GM21390 (cell line): ENCODE results near the gene PSPH.

Source experiments
- ATAC-seq: cut with Tn5 transposase; IDR thresholded peaks from one replicate; pipeline ENCODE4 v1.9.1; 2021; ENCODE audit not compliant: unreplicated experiment

The PSPH gene

DNA sequence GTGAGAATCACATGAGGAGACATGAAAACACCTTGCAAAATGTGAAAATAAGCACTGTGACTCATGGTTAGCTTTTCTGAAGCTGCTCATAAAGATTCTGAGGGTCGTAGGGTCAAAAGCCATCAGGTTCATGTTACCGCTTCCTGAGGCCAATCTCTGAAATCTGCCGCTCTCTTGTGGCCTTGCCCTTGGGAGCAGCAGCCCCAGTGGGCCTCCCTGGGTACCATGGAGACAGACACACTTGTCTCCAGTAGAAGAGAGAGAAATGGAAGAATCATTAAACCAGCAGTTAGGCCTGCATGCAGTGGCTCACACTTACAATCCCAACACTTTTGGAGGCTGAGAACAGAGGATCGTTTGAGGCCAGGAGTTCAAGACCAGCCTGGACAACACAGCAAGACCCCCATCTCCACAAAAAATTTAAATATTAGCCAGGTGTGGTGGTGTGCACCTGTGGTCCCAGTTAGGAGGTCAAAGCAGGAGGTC, 44.0 kb downstream of the PSPH start:
- no peak for ATAC-seq

GRCh38 chr7:56003749-56004148, 47.5 kb downstream of the PSPH start:
- ATAC-seq: no peak

DNA sequence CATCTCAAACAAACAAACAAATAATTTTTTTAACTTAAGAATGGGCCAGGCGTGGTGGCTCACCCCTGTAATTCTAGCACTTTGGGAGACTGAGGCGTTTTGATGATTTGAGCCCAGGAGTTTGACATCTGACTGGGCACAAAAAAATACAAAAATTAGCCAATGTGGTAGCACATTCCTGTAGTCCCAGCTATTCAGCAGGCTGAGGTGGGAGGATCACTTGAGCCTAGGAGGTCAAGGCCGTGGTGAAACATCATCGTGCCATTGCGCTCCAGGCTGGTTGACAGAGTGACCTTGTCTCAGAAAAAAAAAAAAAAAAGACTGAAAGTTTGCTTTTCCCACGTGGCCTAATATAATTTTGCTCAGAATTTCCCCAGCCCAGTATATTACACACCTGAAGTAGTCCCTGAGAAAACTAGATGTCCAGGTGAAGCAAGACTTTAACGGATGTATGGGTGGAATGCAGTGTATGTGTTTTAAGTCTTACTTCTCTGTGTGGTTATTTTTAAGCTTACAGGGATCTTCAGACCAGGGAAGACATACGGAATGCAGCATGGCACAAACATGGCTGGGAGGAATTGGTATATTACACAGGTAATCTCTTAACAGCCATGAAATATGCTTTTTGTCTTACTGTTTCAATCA, 54.3 kb downstream of the PSPH start:
- ATAC-seq: no peak

DNA sequence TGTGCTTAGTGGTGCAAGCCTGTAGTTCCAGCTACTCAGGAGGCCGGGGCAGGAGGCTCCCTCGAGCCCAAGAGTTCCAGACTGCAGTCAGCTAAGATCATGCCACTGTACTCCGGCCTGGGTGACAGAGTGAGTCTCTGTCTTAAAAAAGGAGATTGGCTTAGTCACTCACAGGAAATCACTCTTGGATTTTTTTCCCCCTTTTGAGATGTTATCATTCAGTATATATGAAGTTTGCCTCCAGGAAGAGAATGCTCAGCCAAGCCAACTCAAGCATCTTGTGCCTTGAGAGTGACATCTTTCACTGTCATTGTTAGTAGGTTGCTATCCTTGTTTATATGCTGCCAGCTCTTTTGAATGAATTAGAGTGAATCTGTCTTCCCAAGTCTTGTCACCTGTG, 58.9 kb downstream of the PSPH start:
- ATAC-seq: no peak

DNA sequence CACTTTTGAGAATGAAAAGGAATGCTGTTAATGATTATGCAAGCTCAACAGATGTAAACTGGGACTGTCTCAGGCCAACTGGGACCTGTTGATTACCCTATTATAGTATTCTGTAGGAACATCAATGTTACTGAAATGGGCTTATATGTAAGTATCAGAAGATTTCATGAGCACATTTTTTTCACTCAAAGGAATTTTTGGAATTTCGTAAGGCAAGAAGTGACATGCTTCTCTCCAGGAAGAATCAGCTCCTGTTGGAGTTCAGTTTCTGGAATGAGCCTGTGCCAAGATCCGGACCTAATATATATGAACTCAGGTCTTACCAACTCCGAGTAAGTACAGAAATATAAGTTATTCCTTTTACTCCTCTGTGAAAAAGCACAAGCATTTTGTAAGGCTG, 67.7 kb downstream of the PSPH start:
- ATAC-seq: no peak

DNA sequence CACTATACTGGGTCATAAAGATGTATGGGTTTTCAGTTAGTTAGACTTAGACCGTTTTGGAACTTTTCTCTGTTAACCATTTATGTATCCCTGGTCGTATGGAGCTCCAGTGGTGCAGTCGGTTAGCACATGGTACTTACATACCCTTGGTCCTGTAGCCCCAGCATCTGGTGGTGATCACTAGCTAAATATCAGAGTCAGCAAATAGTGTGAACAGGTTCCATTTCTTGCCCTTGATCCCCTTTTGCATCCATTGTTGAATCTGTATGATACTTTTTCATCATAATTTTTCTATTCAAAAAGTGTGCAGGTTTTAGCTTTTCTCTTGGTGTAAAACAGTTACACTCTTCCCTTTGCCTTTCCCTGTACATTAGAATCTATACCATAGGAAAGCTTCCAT, 71.0 kb downstream of the PSPH start:
- no peak for ATAC-seq

- ATAC-seq: no peak
Measured at GRCh38 chr7:55977831-55978230, 73.4 kb downstream of the PSPH start.

GRCh38 chr7:55975988-55976633, 75.1 kb downstream of the PSPH start:
- no peak for ATAC-seq

GRCh38 chr7:55973747-55974250, 77.4 kb downstream of the PSPH start:
- no peak for ATAC-seq

GRCh38 chr7:55970978-55971377, 80.3 kb downstream of the PSPH start:
- no peak for ATAC-seq

DNA sequence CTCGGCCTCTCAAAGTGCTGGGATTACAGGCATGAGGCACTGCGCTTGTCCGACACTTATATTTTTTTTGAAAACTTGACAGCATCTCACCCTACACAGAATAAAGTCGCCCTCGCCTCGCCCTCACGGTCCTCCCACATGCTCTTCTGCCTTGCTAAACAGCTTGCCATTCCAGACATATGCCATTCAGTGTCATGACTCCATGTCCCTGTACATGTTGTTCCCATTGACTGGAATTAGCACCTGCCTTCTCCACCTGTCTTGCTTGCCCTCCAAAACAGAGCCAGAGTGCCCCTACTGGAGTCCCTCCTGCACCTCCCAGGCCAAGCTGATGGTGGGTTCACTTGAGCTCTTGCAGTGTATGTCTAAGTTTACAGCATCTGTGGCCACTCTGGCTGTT, 80.7 kb downstream of the PSPH start:
- ATAC-seq: no peak

DNA sequence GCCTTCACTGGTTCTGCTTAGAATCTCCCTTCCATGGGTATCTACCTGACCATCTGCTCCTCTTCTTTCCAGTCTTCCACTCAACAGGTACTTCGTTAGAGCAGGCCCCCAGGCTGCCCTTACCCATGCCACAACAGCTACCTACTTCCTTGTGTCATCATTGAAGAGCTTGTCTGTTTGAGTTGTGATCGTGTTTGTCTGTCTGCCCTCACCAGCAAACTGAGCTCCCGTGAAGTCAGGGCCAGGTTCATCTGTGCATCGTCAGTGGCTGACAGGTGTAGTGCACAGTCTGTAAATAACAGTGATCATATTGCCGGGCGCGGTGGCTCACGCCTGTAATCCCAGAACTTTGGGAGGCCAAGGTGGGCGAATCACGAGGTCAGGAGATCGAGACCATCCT, 81.9 kb downstream of the PSPH start:
- no peak for ATAC-seq

DNA sequence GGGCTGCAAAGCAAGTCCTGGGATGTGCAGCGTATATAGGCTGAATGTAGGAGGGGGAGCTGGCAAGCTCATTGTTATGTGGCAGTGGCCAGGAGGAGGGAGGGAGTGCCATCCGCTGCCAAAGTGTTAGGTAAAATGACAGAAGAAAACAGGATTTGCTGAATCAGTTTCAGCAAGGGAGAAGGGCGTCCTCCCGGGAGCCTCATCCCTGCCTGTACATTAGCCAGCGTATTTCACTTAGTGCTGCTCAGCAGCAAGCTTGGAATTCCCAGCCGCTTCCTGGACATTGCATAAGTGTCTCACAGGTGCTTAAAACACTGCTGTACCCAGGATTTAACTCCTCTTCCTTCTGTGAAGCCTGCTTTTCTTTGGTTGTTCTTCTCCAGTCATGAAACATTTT, 84.4 kb downstream of the PSPH start:
- no peak for ATAC-seq

DNA sequence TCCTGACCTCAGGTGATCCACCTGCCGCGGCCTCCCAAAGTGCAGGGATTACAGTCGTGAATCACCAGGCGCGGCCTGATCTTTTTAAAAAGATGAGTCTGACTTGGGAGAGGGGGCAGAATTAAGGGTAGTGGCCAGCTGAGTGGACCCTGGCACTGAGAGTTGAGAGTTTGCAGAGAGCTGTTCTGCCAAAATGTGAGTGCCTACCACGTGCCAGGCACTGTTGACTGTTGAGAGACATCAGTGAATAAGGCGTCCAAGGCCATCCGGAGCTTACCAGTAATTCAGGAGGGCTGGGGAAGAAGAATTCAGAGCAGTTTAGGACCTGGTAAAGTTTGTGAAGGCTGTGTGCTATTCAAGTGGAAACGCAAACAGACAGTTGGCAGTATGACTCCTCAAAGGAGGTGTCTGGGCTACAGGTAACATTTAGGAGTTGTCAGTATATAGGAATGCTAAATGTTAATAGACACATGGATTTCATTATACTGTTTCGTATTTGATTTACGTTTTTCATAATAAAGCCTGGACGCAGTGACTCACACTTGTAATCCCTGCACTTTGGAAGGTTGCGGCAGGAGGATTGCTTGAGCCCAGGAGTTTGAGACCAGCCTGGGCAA, 85.3 kb downstream of the PSPH start:
- no peak for ATAC-seq

- no peak for ATAC-seq
Measured at GRCh38 chr7:55965100-55965470, 86.2 kb downstream of the PSPH start.

DNA sequence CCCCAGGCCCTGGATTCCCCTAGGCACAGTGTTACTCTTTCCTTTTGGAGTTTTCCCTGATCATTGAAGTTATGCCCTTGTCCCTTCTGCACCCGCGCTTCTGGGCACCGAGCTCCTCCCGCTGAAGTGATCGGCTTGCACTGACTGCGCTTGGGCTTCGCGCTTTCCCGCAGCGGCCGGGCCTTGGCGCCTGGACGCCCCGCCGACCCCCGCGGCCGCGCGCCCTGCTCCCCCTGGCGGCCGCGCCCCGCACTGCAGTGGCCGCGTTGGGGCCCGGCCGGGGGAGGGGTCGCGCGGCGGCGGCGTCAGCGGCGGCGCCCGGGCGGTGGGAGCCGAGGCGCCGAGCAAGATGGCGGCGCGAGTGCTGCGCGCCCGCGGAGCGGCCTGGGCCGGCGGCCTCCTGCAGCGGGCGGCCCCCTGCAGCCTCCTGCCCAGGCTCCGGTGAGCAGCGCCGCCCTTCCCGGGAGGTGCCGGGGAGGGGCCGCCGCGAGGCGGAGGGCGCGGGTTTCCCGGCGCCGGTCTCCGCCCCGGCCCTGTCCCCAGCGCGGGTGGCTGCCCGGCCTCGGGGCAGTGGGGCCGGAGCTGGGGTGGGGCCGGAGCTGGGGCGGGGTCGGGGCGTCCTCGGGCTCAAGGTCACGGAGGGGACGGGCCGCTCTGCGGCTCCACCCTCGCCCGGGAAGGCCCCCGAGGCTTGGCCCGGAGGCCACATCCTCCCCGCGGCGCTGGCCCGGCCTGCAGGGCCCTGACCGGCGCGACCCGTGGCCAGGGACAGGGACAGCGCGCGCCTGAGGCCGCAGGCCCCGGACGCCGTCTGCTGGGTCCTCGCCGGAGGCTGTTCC, 86.8 kb downstream of the PSPH start, which contains the start of gene NIPSNAP2:
Gene NIPSNAP2, plus strand, starts transcription at position 325 of the 839 bp plus-strand sequence. Its CDS starts 25 bp downstream, at position 350.
- peak; percentile 81 for ATAC-seq

- ATAC-seq: no peak
Measured at GRCh38 chr7:55963584-55964168, 87.6 kb downstream of the PSPH start.

DNA sequence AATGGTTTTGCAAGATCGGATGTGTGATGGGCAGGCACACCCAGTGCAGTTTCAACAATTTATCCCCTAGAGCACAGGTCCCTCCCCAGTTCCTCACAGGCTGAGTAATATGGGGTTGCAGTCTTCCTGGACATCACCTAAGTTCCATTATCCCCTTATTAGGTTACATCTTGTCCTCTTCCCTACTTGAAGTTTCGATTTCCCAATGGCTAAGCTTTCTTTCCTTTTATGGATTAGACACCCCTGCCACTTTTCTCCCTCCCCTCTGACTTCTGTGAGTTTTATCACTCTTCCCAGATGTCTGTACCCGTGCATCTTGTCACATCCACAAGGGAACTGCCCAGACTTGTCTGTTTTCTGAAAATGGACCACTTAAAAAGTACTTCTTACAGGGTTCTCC, 89.2 kb downstream of the PSPH start:
- ATAC-seq: no peak
